ENCODE data around the gene TFDP1.

Gene TFDP1

DNA sequence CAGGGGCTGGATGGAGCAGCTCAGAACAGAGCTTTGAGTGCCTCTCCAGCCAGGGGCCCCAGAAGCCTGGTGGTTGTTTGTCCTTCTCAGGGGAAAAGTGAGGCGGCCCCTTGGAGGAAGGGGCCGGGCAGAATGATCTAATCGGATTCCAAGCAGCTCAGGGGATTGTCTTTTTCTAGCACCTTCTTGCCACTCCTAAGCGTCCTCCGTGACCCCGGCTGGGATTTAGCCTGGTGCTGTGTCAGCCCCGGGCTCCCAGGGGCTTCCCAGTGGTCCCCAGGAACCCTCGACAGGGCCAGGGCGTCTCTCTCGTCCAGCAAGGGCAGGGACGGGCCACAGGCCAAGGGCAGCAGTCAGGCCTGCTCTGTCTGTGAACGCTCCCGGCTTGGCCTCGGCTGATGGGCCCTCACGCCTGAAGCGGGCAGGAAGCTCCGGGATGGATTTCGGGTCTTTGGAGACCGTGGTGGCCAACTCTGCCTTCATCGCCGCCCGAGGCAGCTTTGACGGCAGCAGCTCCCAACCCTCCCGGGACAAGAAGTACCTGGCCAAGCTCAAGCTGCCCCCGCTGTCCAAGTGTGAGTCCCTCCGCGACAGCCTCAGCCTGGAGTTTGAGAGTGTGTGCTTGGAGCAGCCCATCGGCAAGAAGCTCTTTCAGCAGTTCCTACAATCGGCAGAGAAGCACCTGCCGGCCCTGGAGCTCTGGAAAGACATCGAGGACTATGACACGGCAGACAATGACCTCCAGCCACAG is 82.6 kb downstream of the TFDP1 start, which contains the start of gene GRK1:
GRK1 (plus strand) TSS at position 269 of the 751 bp plus-strand sequence; CDS start at position 437, 168 bp downstream.
- peaks cover 5% of the 10 kb centered on the region for H3K4me1 Mint-ChIP-seq
- peaks cover 19% of the 10 kb centered on the region for H3K27me3 Mint-ChIP-seq (ENCODE audit: low read depth)
- no peak within 1 kb of the TSS for H3K4me3 Mint-ChIP-seq
- peaks cover 5% of the 10 kb centered on the region for H3K9me3 Mint-ChIP-seq
- no peaks in the 10 kb centered on the region for H3K36me3 Mint-ChIP-seq (ENCODE audit: low read depth)
- TF ChIP-seq CTCF (IDR thresholded peaks at IDR 0.05; ENCODE audit: unreplicated experiment in 3 of 3) = no peak
- H3K27ac Mint-ChIP-seq = no peak within 1 kb of the TSS

GRCh38 chr13:113667771-113668490 is 83.4 kb downstream of the TFDP1 start:
- Mint-ChIP-seq H3K36me3 (ENCODE audit: low read depth) (no peaks in the 10 kb centered on the region), H3K27ac (no peak overlapping the region), H3K4me1 (peaks cover 5% of the 10 kb centered on the region), H3K4me3 (no peak overlapping the region), H3K27me3 (ENCODE audit: low read depth) (peaks cover 19% of the 10 kb centered on the region), H3K9me3 (peaks cover 3% of the 10 kb centered on the region)
- no peak for TF ChIP-seq CTCF (IDR thresholded peaks at IDR 0.05; ENCODE audit: unreplicated experiment in 3 of 3)

DNA sequence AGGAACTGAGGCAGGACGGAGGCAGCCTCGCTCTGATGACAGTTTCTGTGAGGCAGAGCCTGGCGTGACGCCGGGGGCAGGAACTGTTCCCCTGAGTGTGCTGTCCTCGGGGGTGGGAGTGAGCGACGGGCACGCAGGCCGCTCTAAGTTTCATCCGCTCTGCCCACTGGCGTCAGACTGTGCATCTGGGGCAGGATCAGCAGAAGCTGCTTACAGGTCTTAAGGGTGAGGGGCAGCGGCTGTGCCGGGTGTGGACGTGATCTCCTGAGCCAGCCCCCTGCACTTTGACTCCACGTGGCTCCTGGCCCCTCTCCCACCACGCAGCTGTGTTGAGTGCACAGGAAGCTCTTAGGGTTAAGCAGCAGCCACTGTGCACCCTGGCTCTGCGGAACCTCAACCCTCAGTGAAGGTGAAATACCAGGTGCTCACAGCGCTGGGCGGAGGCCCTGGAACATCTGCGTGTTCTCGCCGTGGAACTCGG is 84.0 kb downstream of the TFDP1 start:
- H3K36me3 Mint-ChIP-seq (ENCODE audit: low read depth) = no peaks in the 10 kb centered on the region
- peaks cover 3% of the 10 kb centered on the region for H3K9me3 Mint-ChIP-seq
- peaks cover 5% of the 10 kb centered on the region for H3K4me1 Mint-ChIP-seq

DNA sequence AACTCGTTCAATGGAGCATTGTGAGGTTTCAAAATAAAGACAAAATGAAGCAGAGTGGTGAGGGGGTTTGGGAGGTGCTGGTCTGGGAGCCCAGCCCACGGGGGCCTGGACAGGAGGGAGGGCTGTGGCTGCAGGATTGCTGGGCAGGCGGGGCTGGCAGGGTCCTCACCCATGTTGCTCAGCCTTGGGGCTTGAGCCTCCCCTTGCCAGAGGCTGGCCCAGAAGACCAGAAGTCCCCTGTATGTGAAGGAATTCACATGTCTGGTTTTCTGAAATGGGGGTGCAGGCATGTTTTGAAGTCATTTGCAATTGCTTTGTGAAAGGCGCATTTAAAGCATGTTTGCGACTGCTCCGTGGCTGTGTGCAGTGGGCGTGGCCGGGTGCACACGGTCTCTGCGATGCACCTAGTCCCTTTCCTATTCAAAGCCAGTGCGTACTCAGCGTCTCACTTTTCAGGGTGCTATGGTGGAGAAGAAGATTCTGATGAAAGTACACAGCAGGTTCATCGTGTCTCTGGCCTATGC is 84.7 kb downstream of the TFDP1 start:
- TF ChIP-seq CTCF (IDR thresholded peaks at IDR 0.05; ENCODE audit: unreplicated experiment in 3 of 3) = no peak

More for the DNA sequence above, 84.0 kb downstream of the TFDP1 start:
- no peak overlapping the region for H3K4me3 Mint-ChIP-seq
- no peak for TF ChIP-seq CTCF (IDR thresholded peaks at IDR 0.05; ENCODE audit: unreplicated experiment in 3 of 3)
- H3K27ac Mint-ChIP-seq = peak overlapping the region in 1 of 3 experiments; percentile 2
- peaks cover 19% of the 10 kb centered on the region for H3K27me3 Mint-ChIP-seq (ENCODE audit: low read depth)

GRCh38 chr13:113669755-113670341 is 85.3 kb downstream of the TFDP1 start:
- peaks cover 5% of the 10 kb centered on the region for H3K4me1 Mint-ChIP-seq
- H3K27ac Mint-ChIP-seq = no peak overlapping the region
- H3K9me3 Mint-ChIP-seq = no peaks in the 10 kb centered on the region
- H3K36me3 Mint-ChIP-seq (ENCODE audit: low read depth) = no peaks in the 10 kb centered on the region
- TF ChIP-seq CTCF (IDR thresholded peaks at IDR 0.05; ENCODE audit: unreplicated experiment in 3 of 3) = no peak
- no peak overlapping the region for H3K4me3 Mint-ChIP-seq
- H3K27me3 Mint-ChIP-seq (ENCODE audit: low read depth) = peaks cover 10% of the 10 kb centered on the region

More for the DNA sequence above, 84.7 kb downstream of the TFDP1 start:
- Mint-ChIP-seq H3K9me3 (peaks cover 3% of the 10 kb centered on the region), H3K4me1 (peaks cover 5% of the 10 kb centered on the region), H3K27me3 (ENCODE audit: low read depth) (peaks cover 15% of the 10 kb centered on the region), H3K4me3 (no peak overlapping the region), H3K27ac (peak overlapping the region in 1 of 3 experiments; percentile 2), H3K36me3 (ENCODE audit: low read depth) (no peaks in the 10 kb centered on the region)

All from nephron (organoid).